Measurements from ENCODE around the gene MT1M. TPM values are rescaled to one million over a fixed set of nuclear protein-coding genes. Genes with fewer than 3 reads are reported as not detected.

MT1M gene
- total and polyA plus RNA-seq, 10 of the 15 experiments (the other 5 are each of a cell fraction or from before 2014, with no cell fraction given): not detected

DNA sequence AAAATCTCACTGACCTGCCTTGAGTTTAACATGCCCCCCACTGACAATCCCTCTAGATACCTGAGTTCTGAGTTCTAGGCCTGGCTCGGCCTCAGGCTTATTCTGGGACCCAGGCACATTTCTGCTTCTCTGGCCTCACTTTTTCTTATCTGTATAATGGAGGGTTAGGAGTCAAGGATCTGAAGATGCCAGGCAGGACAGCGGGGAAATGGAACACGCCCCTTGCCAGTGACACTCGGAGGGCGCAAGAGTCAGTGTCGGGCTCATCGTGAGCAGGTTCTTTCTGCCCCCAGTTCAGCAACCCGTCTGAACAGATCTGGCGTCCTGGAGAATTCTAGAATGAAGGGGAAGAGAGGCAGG is 43.7 kb upstream of the MT1M start:
- H3K9me3 ChIP-seq (replicated peaks; ENCODE audit: control insufficient read depth, insufficient read depth, low read length): peaks cover 3% of the 10 kb centered on the region; the same call in 2 of the 3 replicates
- H3K4me1 ChIP-seq (ENCODE audit: control insufficient read depth, insufficient read depth, low read length): no peaks in the 10 kb centered on the region; the same call in 1 of the 2 replicates
- no peak overlapping the region for H3K4me3 ChIP-seq
- H3K36me3 ChIP-seq (ENCODE audit: control insufficient read depth in 2 of 2, insufficient read depth in 2 of 2, low read length in 1 of 2): no peaks in the 10 kb centered on the region
- ChIA-PET SMC1A (ENCODE audit: uncharacterized antibody, unreplicated experiment) (interaction anchor here (1.0 kb wide), 1 partner anchor 18 kb away, joined by 3 read pairs; no protein-coding TSS in a partner anchor), POLR2A (no interaction called here), CTCF (no interaction called here), RAD21 (ENCODE audit: unreplicated experiment) (no interaction called here)
- H4K20me1 ChIP-seq (ENCODE audit: control insufficient read depth, insufficient read depth): no peaks in the 10 kb centered on the region
- no TSS peak for BruUV-seq (replicated peaks)
- H3K9ac ChIP-seq (ENCODE audit: control insufficient read depth, insufficient read depth, low read length): no peak overlapping the region
- ATAC-seq: no peak
- DNase-seq (ENCODE audit: low read depth, low spot score): no peak
- no peak overlapping the region for H3K27ac ChIP-seq (ENCODE audit: control insufficient read depth, insufficient read depth)
- intact Hi-C loops (cut with micrococcal nuclease; ENCODE audit: unreplicated experiment): no loop called here
- no peaks in the 10 kb centered on the region for H3K79me2 ChIP-seq (ENCODE audit: control insufficient read depth, insufficient read depth, low read length)
- TF ChIP-seq SMC3 (IDR thresholded peaks at IDR 0.05; ENCODE audit: borderline replicate concordance, low read length) (no peak), RELB (IDR thresholded peaks at IDR 0.05; ENCODE audit: low read depth) (no peak), PKNOX1 (IDR thresholded peaks at IDR 0.05) (no peak), ZNF217 (IDR thresholded peaks at IDR 0.05) (no peak), PBX3 (IDR thresholded peaks at IDR 0.05; ENCODE audit: insufficient replicate concordance, low read depth, low read length) (no peak), ZNF207 (IDR thresholded peaks at IDR 0.05; ENCODE audit: borderline replicate concordance) (no peak)
- no peak for FAIRE-seq
- in situ Hi-C loops (cut with MboI): no loop called here
- no peak overlapping the region for H3K4me2 ChIP-seq (ENCODE audit: control insufficient read depth, insufficient read depth)
- WGBS (ENCODE audit: insufficient coverage, insufficient replicate concordance, low lambda C conversion rate, missing lambda C conversion rate): 83% methylated on average over 9 of the region's 9 CpGs
- no peak overlapping the region for H2AFZ ChIP-seq (ENCODE audit: control insufficient read depth, low read depth, low read length)
- H3K27me3 ChIP-seq (replicated peaks in 1 of 2; ENCODE audit: control insufficient read depth in 2 of 2, insufficient read depth in 2 of 2, low read length in 1 of 2): peaks cover 9 to 13% of the 10 kb centered on the region in 2 experiments
